ENCODE results near the gene UTP11. TPM values are rescaled to one million over a fixed set of nuclear protein-coding genes. Genes with fewer than 3 reads are reported as not detected.
A peak's percentile ranks its signal among the peaks of the same experiment; 100 is the strongest.
"Not testable (repeated sequence)": the region's sequence is repeated elsewhere in the genome, so short reads cannot be mapped to it uniquely, and the experiment has no call there.

Gene UTP11, protein sequence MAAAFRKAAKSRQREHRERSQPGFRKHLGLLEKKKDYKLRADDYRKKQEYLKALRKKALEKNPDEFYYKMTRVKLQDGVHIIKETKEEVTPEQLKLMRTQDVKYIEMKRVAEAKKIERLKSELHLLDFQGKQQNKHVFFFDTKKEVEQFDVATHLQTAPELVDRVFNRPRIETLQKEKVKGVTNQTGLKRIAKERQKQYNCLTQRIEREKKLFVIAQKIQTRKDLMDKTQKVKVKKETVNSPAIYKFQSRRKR
- 35.3 TPM for total RNA-seq
- long read RNA-seq, transcript UTP11-201 (8 exons, 2,019 nt) = major isoform, 39 of 41 reads
- long read RNA-seq, partial matches to known transcripts = 0 of 41 reads
- long read RNA-seq, other reads (novel, unspliced or antisense) = 2 of 41 reads

DNA sequence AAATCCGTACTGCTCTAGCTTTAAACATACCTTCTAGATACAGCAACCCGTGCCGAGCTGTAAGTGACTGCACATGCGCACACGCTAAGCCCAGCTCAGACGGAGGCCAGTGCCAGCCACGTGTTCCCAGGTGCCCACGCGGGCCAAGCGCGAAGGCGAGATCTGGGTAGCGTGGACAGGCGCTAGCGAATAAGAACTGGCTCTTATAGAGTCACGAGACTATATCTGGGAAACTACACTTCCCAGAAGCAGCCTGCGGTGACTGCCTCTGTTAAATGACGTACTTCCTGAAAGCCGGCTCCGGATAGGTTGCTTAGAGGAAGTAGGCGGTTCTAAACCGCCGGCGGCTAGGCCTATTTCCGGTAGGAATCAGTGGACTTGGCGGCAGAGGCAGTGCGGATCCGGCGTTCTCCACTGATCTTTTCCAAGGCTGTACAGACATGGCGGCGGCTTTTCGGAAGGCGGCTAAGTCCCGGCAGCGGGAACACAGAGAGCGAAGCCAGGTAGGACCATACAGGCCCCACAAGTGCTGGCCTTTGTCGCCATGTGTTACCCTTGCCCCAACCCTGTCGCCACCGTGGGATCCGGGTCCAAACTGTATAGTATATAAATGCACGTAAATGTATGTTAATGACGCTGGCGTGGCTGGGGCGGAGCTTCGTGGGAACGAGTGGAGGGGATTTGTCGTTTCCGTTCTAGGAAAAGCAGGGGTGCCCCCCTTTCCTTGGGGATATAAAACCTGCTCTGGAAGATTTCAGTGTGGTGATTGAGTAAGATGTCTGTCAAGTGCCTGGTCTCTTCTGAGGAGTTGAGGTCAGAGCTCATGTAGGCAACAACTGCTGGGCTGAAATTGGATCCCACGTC lies at the start of gene UTP11:
Gene UTP11 (plus strand): TSS at position 372 of the 864 bp plus-strand sequence. CDS start 69 bp downstream, at position 441.
- DNase-seq (ENCODE audit: low spot score) = peak; percentile 96

DNA sequence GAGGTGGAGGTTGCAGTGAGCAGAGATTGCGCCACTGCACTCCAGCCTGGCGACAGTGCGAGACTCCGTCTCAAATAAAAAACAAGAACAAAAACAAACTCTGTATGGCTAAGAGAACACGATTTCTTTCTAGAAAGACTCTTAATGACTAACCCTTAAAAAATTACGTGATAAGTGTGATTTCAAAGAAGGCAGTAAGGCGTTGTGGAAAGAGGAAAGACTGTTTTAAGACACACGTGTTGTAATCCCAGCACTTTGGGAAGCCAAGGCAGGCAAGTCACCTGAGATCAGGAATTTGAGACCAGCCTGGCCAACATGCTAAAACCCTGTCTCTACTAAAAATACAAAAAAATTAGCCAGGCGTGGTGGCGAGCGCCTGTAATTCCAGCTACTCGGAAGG lies 48.4 kb upstream of the UTP11 start:
- not testable (repeated sequence) for DNase-seq (ENCODE audit: low spot score)

DNA sequence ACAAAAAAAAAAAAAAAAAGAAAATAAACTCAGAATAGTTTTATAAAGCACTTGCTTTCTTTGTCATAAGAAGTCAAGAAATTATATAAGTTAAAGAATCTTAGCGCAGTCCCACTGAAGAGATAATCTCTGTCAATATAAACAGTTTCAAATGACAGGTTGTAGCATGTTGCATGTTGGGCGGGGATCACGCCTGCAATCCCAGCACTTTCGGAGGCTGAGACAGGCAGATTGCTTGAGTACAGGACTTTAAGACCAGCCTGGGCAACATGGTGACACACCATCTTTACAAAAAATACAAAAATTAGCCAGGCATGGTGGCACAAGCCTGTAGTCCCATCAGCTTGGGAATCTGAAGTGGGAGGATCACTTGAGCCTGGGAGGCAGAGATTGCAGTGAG lies 47.2 kb upstream of the UTP11 start:
- no peak for DNase-seq (ENCODE audit: low spot score)

DNA sequence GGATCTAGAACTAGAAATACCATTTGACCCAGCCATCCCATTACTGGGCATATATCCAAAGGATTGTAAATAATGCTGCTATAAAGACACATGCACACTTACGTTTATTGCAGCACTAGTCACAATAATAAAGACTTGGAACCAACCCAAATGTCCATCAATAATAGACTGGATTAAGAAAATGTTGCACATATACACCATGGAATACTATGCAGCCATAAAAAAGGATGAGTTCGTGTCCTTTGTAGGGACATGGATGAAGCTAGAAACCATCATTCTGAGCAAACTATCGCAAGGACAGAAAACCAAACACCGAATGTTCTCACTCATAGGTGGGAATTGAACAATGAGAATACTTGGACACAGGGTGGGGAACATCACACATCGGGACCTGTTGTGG lies 38.9 kb upstream of the UTP11 start:
- not testable (repeated sequence) for DNase-seq (ENCODE audit: low spot score)

DNA sequence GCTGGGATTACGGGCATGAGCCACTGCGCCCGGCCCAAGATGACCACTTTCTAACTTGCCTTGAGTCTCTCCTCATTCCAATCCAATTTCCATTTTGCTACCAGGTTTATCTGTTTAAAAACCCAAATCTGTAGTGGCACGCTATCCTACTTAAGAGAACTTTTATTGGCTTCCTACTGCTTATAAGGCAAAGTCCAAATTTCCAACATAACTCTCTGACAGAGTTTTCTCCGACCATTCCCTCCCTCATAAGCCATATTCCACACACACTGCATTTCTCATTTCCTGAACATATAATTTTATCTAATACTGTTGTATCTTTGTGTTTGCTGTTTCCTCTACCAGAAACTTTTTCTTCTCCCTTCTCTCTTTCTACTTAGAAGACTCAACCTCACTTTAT lies 38.0 kb upstream of the UTP11 start:
- DNase-seq (ENCODE audit: low spot score) = no peak

DNA sequence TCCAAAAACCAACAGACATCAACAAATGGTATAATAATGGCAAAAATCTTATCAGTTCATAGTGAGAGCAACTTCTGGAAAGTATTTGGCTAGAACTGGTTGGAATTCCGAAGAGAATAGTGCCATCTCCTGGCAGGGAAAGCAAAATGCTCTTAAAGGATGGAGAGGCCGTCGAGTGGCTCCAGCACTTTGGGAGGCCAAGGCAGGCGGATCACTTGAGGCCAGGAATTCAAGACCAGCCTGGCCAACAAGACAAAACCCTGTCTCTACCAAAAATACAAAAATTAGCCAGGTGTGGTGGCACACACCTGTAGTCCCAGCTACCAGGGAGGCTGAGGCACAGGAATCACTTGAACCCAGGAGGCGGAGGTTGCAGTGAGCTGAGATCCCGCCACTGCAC lies 37.5 kb upstream of the UTP11 start:
- not testable (repeated sequence) for DNase-seq (ENCODE audit: low spot score)

DNA sequence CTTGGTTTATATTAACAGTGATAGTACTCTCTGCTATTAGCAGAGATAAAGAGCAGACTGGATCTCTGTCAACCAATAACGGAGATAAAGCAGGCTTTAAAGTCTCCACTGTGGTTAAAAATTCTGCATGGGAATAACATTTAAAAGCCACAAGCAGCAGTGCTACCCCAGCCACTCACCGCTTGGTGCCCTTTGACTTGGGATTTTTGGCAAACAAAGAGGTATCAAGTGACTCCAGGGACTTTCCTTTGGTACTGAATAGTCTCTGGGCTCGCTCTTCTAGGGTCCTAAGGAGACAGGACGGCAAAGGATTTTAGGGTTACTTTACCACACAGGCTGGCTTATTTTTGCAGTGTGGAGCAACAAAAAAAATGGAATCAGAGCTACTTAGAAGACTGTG lies 34.0 kb upstream of the UTP11 start:
- no peak for DNase-seq (ENCODE audit: low spot score)

DNA sequence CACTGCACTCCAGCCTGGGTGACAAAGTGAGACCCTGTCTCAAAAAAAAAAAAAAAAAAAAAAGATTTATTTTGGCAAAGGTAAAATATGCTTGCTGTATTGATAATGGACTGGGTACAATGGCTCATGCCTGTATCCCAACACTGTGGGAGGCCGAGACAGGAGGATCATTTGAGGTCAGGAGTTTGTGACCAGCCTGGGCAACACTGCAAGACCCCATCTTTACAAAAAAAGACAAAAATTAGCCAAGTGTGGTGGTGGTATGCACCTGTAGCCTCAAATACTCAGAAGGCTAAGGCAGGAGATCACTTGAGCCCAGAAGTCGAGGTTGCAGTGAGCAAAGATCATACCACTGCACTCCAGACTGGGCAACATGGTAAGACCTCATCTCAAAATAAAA lies 29.0 kb upstream of the UTP11 start:
- DNase-seq (ENCODE audit: low spot score) = no peak

DNA sequence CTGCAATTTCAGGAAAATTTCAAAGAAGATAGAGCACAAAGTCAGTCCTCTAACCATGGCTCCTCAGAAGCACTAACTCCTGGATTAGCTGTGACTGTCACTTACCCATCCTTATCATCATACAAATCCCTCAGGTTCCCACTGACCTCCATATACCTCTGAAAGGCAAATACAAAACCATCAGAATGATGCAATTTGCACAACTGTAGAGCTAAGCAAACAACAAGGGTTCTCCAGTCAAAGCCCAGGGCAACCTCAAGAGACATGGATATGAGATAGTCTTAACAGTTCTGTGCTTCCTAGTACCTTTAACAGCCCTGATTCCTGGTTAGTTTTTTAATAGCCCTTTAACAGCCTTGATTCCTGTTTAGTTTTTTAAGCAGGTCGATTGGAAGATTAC lies 24.9 kb upstream of the UTP11 start:
- DNase-seq (ENCODE audit: low spot score) = no peak

DNA sequence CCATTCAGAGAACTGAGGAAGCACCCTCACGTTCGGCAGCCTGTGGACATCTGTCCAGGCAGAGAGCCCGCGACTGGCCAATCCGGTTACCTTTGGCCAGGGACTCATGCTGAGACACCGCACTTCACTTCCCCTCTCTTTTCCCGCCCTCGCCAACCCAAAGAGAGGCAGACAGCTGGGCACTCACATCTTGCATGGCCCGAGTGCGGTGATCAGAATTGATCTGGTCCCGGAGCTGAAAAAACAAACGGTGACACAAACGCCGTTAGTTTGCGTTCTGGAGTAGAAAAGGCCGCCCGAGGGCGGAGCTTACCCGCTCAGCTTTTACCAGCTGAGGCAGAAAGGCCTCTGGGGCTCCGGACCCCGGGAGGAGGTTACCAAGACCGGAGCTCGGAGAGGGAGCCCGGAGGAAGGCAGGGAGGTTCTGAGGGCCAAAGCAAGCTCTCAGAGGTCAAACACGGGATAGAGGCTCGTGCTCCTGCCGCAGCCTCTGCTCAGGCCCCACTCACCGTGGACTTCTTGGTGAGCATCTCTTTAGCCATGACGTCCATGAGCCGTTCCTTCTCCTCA lies 23.1 kb upstream of the UTP11 start:
- no peak for DNase-seq (ENCODE audit: low spot score)

DNA sequence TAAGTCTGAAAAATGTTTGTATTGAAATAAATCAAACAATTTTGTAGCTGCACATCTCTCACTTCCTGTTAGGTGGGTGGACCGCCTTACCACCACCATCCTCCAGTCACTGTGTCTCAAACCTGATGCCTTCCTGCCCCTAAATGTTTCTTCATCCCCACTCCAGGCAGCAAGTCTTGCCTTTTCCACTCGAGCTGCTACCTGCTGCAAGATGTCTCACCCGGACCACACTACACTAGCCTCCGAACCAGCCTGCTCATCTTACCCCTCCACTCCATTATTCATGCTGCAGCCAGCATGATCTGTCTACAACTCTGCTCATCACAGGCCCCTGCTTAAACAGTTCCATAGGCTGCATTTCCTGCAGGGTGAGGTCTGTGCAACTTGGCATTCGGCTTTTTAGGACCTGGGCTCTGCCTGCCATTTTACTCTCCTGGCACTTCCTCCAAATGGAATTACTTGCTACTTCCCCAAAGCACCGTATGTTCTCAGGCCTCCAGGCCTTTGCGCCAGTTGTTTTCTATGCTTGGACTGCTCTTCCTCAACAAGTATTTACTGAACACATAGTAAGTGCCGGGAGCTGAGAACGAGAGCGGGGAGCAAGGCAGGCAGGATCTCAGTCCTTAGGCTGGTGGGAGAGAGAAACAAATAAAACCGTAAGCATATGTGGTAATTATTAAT lies 17.5 kb upstream of the UTP11 start:
- DNase-seq (ENCODE audit: low spot score) = no peak

DNA sequence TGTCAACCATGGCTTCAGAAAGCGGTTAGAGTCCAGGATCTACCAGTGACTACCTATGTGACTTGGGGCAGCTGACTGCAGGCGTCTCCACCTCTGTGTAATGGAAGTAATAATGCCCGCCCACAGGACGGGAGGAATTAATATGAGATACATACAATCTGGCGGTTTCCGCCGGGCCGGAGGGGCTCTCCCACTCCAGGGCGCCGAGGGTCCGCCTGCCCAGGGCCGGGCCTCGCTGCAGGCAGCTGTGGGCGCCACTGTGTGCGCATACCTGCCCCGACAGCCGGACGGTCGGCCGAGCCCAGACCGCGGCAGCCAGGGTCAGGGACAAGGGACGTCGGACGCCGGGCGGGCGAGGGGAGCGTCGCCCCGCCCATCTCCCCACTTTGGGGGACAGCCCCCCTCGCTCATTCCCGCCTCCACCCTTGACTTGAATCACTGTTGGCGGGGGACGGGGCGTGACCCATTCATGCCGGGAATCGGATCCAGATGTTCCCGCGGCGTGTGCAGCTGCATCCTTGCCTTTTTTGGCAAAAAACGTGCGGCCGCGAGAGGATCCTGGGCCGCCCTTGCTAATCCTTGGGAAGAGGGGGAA lies 16.7 kb upstream of the UTP11 start:
- DNase-seq (ENCODE audit: low spot score) = peak; percentile 94

DNA sequence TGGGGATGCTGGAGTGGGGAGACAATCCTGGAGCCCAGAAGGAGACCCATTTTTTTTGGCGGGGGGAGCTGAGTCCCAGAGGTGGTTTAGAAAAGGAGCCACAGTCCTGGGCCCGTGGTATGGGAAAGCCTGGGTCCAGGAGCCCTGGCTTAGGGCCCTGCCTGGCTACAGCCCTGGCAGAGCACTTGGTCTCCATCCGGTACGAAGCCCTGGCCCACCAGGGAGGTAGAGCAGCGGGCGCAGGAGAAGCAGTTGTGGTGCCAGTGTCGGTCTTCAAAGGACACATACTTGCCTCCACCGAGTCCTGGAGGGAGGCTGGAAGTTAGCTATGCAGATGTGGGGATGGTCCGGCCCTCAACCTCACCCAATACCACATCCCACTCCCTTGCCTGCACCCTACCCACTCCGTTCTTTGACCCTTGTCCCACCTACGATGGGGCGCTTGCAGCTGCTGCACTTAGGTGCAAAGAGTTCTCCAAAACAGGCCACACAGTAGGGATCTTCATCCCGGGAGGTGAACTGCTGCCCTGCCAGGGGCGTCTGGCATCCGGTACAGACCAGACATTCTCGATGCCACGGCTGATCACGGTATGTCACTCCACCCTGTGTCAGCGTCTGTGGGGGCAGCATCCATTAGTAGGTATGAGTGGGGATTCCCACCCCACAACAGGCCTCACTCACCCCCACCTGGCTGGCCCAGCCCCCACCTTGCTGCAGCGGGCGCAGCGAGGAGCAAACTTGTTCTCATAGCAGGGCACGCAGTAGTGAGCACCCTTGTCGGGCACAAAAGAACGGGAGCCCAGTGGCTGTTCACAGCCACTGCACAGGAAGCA lies 15.1 kb upstream of the UTP11 start:
- peak; percentile 68 for DNase-seq (ENCODE audit: low spot score)

DNA sequence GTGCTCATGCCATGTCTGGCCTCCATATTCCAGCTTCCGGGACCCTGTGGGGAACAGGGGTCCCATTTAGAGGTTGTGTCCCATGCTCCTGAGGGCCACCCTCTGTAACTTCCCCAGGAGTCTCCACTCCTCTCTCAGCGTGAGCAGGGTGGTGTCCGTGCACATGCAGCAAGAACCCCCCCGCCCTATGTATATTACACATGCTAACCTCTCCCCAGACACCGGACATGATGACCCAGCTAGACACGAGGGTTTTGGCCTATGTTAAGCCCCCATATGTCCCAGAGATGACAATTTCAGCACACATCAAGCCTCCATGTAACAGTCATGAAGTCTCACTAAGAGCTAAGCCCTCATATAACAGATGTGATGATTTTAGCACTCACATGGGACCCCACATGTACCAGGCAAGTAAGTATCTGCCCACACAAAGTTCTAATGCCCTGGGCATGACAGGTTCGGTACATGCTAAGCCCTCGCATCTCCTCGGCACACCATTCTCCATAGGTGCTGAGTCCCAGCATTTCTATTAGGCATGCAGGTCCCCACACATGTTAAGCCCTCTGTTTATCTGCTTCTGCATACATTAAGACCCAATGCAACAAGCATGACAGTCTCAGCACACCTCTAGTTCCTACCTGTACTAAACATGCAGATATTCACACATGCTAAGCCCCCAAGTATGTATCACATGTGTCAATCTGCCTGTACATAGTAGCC lies 14.3 kb upstream of the UTP11 start:
- DNase-seq (ENCODE audit: low spot score) = no peak

DNA sequence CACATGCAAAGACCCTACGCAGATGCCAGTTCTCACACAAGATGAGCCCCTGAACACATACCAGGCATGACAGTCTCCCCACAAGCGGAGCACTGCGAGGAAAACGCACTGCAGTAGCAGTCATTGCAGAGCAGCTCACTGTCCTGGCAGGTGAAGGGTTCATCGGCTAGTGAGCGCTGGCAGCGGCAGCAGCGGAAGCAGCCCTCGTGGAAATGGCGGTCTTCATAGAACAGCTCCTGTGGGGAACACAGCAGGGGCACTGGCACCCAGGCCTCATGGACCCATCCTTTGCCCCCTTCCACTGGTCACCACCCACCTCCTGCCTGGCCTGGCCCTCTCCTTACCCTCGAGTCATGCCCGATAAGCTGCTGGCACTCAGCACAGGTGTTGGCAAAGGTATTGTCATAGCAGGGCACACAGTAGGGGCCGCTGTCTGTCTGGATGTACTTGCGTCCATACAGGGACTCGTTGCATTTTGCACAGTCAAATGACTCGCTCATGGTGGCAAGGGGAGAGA lies 13.6 kb upstream of the UTP11 start:
- peak; percentile 80 for DNase-seq (ENCODE audit: low spot score)

DNA sequence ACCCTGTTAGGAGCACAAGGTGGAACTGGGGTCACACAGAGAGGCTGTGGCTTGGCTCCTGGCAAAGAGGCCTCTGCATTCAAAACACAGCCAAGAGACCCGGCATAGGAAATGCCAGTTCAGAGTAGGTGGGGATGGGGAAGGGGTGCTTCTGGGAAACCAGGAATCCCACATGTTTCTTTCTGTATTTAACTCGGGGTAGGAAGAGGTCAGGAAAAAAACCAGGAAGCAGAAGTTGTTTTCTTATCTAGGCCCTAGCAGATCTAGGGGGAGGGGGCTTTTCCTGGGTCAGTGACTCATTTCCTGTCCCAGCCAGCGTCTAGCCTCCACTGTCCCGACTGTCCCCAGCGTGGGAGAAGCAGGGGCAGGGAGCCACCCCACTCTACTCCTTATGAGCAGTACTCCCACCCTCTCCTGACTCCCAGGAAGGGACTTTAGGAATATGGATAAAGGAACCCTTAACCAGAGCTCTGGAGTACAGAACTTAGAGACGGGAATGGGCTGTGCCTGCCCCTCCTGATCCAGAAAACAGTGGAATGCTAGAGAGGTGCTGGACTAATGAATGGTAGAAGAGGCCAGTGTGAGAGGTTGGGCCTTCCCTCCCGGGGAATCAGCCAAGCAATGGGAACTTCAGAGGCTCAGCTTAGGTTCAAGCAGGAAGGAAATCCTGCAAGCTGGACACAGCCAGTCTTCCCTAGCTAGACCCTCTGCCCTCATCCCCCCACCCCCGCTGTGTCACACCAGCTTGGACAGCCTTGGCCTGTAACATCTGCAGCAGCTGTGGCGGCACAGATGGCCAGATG lies 12.9 kb upstream of the UTP11 start:
- peak; percentile 73 for DNase-seq (ENCODE audit: low spot score)

DNA sequence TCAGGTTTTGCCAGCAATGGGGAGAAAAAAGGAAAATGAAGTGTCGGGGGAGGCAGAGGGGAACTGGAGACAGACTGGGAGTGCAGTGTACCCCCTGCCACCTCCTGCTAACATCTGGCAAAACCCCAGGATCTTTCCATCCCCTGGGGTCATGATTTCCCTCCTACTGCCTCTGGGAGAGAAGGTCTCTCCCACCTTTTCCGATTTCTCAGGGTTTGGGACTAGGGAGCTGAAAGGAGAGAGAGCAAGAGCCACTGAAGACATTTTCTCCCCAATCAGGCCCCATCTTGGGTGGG lies 12.4 kb upstream of the UTP11 start:
- no peak for DNase-seq (ENCODE audit: low spot score)
